Renal pelvis (tissue), 4 donors: ENCODE measurements around the gene MTOR. TPM values are rescaled to one million over a fixed set of nuclear protein-coding genes. Genes with fewer than 3 reads are reported as not detected.
"Not testable (repeated sequence)": the region's sequence is repeated elsewhere in the genome, so short reads cannot be mapped to it uniquely, and the experiment has no call there.

Experiments
- DNase-seq: peaks from one replicate; pipeline ENCODE4 v3.0.0-alpha.2; 2013
- polyA plus RNA-seq, 3 donors: library from polyadenylated mRNA; unstranded; fragments of 120-200 nt; gene quantifications; one replicate each; pipeline ENCODE4 v1.2.1, GENCODE V29; 2013; ENCODE audit not compliant: insufficient read length in 3 of 3

Gene MTOR
- polyA plus RNA-seq, 3 donors, result 40.8 to 47.4 (median 47.4) TPM

DNA sequence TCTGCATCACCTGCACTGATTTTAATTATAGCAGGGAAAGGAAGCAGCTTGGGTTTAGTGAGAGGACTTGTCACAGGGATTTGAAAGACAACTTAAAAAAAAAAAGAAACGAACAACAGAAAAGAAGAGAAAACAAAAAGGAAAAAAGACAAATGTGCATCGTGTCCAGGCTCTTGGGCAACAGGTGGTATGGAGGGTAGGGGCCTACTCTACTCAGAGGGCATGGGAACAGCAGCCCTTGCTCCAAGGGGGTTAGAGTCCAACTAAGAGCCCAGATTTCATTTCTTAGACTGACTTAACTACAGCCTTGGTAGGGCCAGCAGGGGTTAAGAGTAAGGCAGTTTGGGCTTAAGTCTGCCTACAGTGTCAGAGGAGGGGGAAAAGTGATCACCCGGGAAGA, 147.4 kb downstream of the MTOR start:
- DNase-seq, result no peak

DNA sequence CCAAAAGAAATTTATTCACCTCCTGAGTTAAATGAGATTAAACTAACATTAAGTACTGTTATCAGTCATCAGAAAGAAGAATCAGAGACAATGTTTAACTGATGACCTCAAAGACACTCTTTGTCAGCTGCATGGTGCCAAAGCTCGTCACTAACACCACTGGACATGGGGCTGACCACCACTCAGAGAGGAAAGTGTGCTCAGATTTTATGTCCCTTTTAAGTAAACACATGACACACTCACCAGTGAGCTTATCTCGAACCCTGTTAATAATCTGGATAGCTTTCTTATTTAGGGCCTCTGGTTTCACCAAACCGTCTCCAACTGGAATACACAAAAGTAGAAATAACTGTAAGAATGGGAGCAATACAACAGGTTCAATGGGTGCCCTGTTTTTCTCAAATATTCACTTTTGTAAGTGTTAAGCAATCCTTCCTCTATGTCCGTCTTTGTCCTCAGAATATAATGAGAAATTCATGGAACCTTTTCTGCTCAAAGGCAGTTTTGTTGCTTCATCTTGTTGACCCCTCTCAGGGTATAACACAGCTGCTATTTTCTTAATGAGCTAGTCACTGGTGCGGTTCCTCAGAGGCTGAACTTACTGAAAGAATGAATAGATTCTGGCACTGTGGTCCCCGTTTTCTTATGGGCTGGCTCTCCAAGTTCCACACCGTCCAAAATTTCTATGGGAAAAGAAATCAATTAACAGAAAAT, 153.1 kb downstream of the MTOR start:
- no peak for DNase-seq

- DNase-seq, result peak; percentile 71
Observed at GRCh38 chr1:11107599-11107998, 154.8 kb downstream of the MTOR start.

DNA sequence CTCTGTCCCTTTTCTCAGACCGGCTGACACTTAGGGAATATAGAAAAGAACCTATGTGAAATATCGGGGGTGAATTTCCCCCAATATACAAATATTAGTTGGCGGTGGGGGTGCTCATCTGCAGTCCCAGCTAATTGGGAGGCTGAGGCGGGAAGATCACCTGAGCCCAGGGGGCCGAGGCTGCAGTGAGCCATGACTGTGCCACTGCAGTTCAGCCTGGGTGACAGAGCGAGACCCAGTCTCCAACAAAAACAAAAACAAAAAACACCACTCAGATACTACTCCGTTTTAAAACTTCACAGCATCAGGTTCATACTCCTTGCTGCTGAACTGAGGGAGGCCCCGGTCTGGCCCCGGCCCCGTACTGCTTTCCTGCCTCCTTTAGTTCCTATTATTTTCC, 156.8 kb downstream of the MTOR start:
- DNase-seq, result peak; percentile 9

DNA sequence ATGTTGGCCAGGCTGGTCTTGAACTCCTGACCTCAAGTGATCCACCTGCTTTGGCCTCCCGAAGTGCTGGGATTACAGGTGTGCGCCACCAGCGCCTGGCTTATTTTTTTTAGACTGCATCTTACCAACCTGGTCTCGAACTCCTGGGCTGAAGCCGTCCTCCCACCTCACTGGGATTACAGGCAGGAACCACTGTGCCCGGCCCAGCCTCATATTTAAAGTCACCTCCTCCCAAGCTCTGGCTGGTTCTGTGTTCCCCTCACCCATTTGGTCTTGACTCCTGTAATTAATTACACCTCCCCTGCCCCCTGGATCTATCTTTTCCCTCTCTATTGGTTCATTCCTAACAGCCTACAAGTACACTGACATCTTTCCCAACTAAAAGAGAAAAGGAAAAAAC, 161.0 kb downstream of the MTOR start:
- no peak for DNase-seq

DNA sequence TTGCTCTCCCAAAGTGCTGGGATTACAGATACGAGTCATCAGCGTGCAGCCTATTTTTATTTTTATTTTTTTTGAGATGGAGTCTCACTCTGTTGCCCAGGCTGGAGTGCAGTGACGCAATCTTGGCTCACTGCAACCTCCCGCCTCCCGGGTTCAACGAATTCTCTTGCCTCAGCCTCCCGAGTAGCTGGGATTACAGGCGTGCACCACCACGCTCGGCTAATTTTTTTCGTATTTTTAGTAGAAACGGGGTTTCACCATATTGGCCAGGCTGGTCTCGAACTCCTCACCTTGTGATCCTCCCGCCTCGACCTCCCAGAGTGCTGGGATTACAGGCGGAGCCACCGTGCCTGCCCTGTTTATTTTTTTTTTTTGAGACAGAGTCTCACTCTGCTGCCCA, 161.5 kb downstream of the MTOR start:
- not testable (repeated sequence) for DNase-seq

DNA sequence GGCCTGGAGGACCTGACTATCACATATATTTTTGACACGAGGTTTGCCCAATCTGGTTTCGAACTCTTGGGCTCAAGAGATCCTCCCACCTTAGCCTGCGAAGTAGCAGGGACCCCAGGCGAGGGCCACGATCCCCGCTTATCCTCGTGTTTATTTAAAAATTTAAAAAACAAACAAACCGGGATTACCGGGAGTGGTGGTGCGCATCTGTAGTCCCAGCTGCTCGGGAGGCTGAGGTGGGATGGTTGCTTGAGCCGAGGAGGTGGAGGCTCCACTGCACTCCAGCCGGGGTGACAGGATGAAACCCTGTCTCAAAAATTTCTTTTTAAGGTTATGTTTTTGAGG, 162.2 kb downstream of the MTOR start:
- DNase-seq, result no peak

DNA sequence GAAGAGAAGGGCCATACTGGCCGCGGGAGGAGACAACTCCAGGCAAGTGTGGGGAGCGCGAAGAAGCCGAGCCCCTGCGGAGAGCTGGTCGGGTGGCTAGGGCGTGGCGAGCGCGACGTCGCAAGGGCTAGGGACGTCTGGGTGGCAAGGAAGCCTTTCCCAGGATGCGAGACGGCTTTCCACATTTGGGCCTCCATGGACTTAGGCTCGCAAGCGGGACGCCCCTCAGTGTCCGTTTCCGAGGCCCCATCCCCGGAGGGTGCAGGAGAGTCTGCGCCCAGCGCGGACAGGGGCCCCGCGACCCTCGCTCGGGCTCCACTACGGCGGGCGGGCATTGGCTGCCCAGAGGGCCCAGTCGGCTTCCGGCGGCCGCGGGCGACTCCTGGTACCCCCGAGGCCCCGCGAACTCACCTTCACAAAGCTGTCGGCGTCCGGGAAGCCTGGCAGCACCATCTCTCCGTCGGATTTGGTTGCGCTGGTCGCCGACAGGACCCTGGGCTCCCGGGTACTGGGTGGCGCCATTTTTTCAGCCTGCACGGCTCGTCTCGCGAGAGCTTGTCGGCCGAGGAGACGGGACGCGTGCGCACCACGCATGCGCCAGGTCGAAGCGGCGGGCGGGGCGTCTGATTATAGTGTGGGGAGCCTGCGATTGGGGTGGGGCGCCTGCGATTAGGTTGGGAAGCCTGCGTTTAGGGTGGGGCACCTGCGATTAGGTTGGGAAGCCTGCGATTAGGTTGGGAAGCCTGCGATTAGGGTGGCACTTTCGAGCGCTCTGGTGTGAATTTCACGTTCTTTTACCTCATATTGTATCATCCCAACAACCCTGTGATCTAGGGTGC, 162.8 kb downstream of the MTOR start, which contains the start of gene EXOSC10:
Gene EXOSC10 (minus strand): TSS at position 560 of the 839 bp plus-strand sequence. CDS start 38 bp downstream, at position 522.
- peak; percentile 89 for DNase-seq

- DNase-seq, result no peak
Observed at GRCh38 chr1:11098931-11099309, 163.4 kb downstream of the MTOR start.

GRCh38 chr1:11083784-11084183, 178.6 kb downstream of the MTOR start:
- not testable (repeated sequence) for DNase-seq

DNA sequence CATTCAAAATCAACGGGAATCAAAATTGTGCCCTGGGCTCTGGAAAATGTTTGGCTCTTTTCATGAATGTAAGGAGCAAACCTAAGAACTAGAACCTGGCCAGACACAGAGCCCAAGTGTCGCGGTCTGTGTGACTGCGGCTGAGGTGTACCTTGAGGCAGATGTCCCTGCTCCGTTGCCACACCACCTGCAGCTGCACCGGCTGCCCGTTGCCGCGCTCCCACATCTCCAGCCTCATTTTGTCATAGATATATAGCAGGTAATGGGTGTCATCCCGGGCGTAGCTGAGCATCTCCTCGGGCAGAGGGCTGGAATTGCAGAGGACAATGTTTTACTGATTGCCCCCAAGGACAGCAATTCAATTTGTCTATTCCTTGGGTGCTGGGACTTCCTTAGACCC, 181.4 kb downstream of the MTOR start:
- no peak for DNase-seq

DNA sequence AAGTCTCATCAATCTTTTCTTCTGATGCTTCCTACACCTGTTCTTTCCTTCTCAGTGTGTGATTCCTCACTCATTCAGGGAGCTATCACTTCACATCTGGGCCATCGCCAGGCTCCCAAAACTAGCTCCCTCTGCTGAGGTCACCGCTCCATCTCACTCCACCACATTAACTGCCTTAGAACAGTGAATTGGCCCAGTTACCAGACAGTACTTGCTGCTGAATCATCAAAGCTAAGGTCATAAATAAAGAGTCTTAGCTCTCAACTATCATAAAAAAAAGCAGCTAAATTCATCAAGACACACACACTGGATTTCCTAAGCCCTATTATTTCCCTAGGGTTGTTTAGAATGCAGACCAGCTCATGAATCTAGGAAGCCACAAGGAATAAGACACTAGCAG, 183.7 kb downstream of the MTOR start:
- DNase-seq, result no peak

GRCh38 chr1:11073398-11073797, 189.0 kb downstream of the MTOR start:
- not testable (repeated sequence) for DNase-seq

DNA sequence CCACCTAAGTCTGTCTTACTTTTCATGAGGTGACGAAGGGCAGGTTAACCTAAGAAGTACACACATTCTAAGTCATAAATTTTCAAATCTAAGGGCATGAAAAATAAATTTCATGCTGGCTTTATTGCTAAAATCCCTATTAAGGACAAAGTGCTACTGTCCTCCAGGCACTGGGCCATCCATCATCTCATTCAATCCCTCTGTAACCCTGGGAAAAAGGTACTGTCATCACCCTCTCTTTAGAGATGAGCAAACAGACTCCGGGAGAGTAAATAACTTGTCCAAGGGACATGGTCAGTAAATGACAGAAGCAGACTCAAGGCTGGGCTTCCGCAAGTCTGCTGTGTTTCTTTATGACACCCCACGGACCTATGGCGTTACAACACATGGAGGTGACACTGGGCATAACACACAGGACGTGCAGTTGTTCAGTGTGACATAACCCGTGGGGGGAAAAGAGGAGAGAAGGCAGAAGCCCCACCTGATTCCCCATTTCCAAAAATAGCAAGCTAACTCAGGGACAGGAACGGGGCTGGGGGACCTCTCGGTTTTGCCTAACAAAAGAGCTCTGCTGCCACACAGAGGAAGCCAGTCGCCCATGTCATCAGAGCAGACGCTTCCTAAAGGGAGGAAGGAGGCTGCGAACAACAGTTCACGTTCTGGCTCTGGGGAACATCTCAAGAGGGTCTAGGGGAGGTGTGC, 190.0 kb downstream of the MTOR start:
- DNase-seq, result no peak

GRCh38 chr1:11071463-11072215, 190.7 kb downstream of the MTOR start:
- no peak for DNase-seq

- DNase-seq, result no peak
Observed at GRCh38 chr1:11070876-11071275, 191.5 kb downstream of the MTOR start.

- no peak for DNase-seq
Observed at GRCh38 chr1:11068600-11069473, 193.5 kb downstream of the MTOR start.

- no peak for DNase-seq
Observed at GRCh38 chr1:11067716-11068599, 194.4 kb downstream of the MTOR start.

GRCh38 chr1:11065796-11066195, 196.6 kb downstream of the MTOR start:
- no peak for DNase-seq

- no peak for DNase-seq
Observed at GRCh38 chr1:11064942-11065341, 197.4 kb downstream of the MTOR start.
